GM12878 (cell line): Measurements from ENCODE around the gene DCUN1D4. TPM values are rescaled to one million over a fixed set of nuclear protein-coding genes. Genes with fewer than 3 reads are reported as not detected.

Source experiments
- ATAC-seq: fragments of 200-7000 bp; cut with Tn5 transposase; 3 replicates; pipeline ENCODE4 v1.9.1; 2020; ENCODE audit warnings: mild to moderate bottlenecking, moderate library complexity
- BruUV-seq: library from RNA; stranded (reverse); fragments of 400-500 nt; replicated peaks from 2 replicates; lab custom pipeline; 2021; lab: Mats Ljungman, UMichigan
- CTCF ChIA-PET: fragments of 300-600 bp; sonication (Branson Sonifier 250); formaldehyde crosslinking; extraction: SDS; loops from one replicate; lab custom pipeline; 2021; ENCODE audit warnings: inconsistent platforms; lab: Yijun Ruan, JAX
- POLR2A ChIA-PET: fragments of 350-600 bp; formaldehyde crosslinking; extraction: SDS; loops from one replicate; lab custom pipeline; 2021; ENCODE audit warnings: inconsistent platforms; lab: Charles Lee
- RAD21 ChIA-PET: fragments of 300-600 bp; sonication (Branson Sonifier 250); formaldehyde crosslinking; loops from one replicate; lab custom pipeline; 2023; ENCODE audit warnings: antibody characterized with exemption; ENCODE audit not compliant: unreplicated experiment; lab: Charles Lee
- SMC1A ChIA-PET: fragments of 300-600 bp; sonication (Branson Sonifier 250); formaldehyde crosslinking; loops from one replicate; lab custom pipeline; 2023; ENCODE audit not compliant: unreplicated experiment, uncharacterized antibody; lab: Charles Lee
- DNase-seq: peaks from one replicate; pipeline ENCODE4 v3.0.0-alpha.2; 2011; ENCODE audit warnings: low read depth, low spot score
- FAIRE-seq: peaks from 3 replicates; lab custom pipeline; 2011; peaks lifted over from hg19 to GRCh38; lab: Jason Lieb, UNC
- H2AFZ ChIP-seq: 2 replicates; pipeline ENCODE4 v1.6.0; 2011; ENCODE audit warnings: low read depth, low read length, control low read depth; ENCODE audit not compliant: control insufficient read depth
- H3K27ac ChIP-seq: 2 replicates; pipeline ENCODE4 v1.5.1; 2011; ENCODE audit warnings: control low read depth; ENCODE audit not compliant: control insufficient read depth, insufficient read depth
- H3K27me3 ChIP-seq, 2 experiments: replicated peaks in 1 of 2; 2 replicates each; pipeline versions ENCODE4 v1.6.0 to v1.6.1; 2011; ENCODE audit warnings: low read length in 1 of 2; ENCODE audit not compliant: control insufficient read depth in 2 of 2, insufficient read depth in 2 of 2
- H3K36me3 ChIP-seq, 2 experiments: 2 replicates each; pipeline ENCODE4 v1.5.1; 2011; ENCODE audit warnings: low read length in 1 of 2; ENCODE audit not compliant: control insufficient read depth in 2 of 2, insufficient read depth in 2 of 2
- H3K4me1 ChIP-seq: 2 replicates; pipeline ENCODE4 v1.6.1; 2011; ENCODE audit warnings: mild to moderate bottlenecking, low read length, moderate library complexity, mixed read lengths; ENCODE audit not compliant: control insufficient read depth, insufficient read depth
- H3K4me2 ChIP-seq: 2 replicates; pipeline ENCODE4 v1.6.0; 2011; ENCODE audit warnings: control low read depth; ENCODE audit not compliant: control insufficient read depth, insufficient read depth
- H3K4me3 ChIP-seq: fragments of 200-600 bp; sonication (generic); 2 replicates; pipeline ENCODE4 v1.5.1; 2016
- H3K79me2 ChIP-seq: 2 replicates; pipeline ENCODE4 v1.6.0; 2011; ENCODE audit warnings: low read length; ENCODE audit not compliant: control insufficient read depth, insufficient read depth
- H3K9ac ChIP-seq: 2 replicates; pipeline ENCODE4 v1.8.0; 2011; ENCODE audit warnings: low read length, control low read depth, mixed read lengths; ENCODE audit not compliant: control insufficient read depth, insufficient read depth
- H3K9me3 ChIP-seq: replicated peaks from 3 replicates; pipeline ENCODE4 v1.5.1; 2011; ENCODE audit warnings: mild to moderate bottlenecking, low read length; ENCODE audit not compliant: control insufficient read depth, insufficient read depth
- H4K20me1 ChIP-seq: 2 replicates; pipeline ENCODE4 v1.6.0; 2011; ENCODE audit not compliant: control insufficient read depth, insufficient read depth
- CBX5 ChIP-seq: sonication (generic); IDR thresholded peaks from 2 replicates; pipeline ENCODE4 v1.6.1; 2016; ENCODE audit warnings: low read depth, moderate library complexity, mild to moderate bottlenecking, inconsistent platforms
- CHD1 ChIP-seq: IDR thresholded peaks from 2 replicates; pipeline ENCODE4 v1.6.1; 2012; ENCODE audit warnings: low read depth, low read length, improper control_type of control experiment
- CUX1 ChIP-seq: IDR thresholded peaks from 2 replicates; pipeline ENCODE4 v1.6.1; 2012; ENCODE audit warnings: improper control_type of control experiment, low read depth, low read length; ENCODE audit not compliant: insufficient replicate concordance
- HDAC6 ChIP-seq: fragments of 200-600 bp; sonication (generic); IDR thresholded peaks from one replicate; pipeline ENCODE4 v1.8.0; 2017; ENCODE audit warnings: antibody characterized with exemption; ENCODE audit not compliant: unreplicated experiment
- IKZF2 ChIP-seq, 2 experiments: fragments of 450-650 bp; IDR thresholded peaks; 2 replicates each; pipeline ENCODE4 v1.6.1; 2017; ENCODE audit warnings: mild to moderate bottlenecking in 2 of 2, moderate library complexity in 2 of 2
- JUNB ChIP-seq: IDR thresholded peaks from 2 replicates; pipeline ENCODE4 v1.6.1; 2016; ENCODE audit warnings: antibody characterized with exemption, mild to moderate bottlenecking
- KAT2A ChIP-seq: conservative IDR thresholded peaks from 2 replicates; pipeline ENCODE4 v1.6.1; 2011; ENCODE audit warnings: low read depth, low read length; ENCODE audit not compliant: control insufficient read depth
- NFYA ChIP-seq: IDR thresholded peaks from 2 replicates; pipeline ENCODE4 v1.6.1; 2011; ENCODE audit warnings: low read depth, mild to moderate bottlenecking, low read length, improper control_type of control experiment, borderline replicate concordance
- RCOR1 ChIP-seq: conservative IDR thresholded peaks from 2 replicates; pipeline ENCODE4 v1.6.1; 2012; ENCODE audit warnings: low read depth, low read length, improper control_type of control experiment
- RELA ChIP-seq: fragments of 450-650 bp; IDR thresholded peaks from 2 replicates; pipeline ENCODE4 v1.8.0; 2014; ENCODE audit warnings: borderline replicate concordance; ENCODE audit not compliant: partially characterized antibody
- RUNX3 ChIP-seq: IDR thresholded peaks from 2 replicates; pipeline ENCODE4 v1.6.1; 2012; ENCODE audit warnings: low read length, inconsistent platforms
- SMAD5 ChIP-seq: IDR thresholded peaks from 2 replicates; pipeline ENCODE4 v1.6.1; 2016; ENCODE audit warnings: antibody characterized with exemption, low read depth
- SRF ChIP-seq, 2 experiments: IDR thresholded peaks; 2 replicates each; pipeline ENCODE4 v1.6.1; 2011; ENCODE audit warnings: low read depth in 2 of 2, low read length in 2 of 2, mild to moderate bottlenecking in 1 of 2, moderate library complexity in 1 of 2
- TAF1 ChIP-seq: IDR thresholded peaks from 2 replicates; pipeline ENCODE4 v1.6.1; 2011; ENCODE audit warnings: mild to moderate bottlenecking, low read depth, low read length, borderline replicate concordance
- WGBS: methylation state at CpG from one replicate; pipeline ENCODE4 v1.1.6; 2016; ENCODE audit warnings: low lambda C conversion rate; ENCODE audit not compliant: insufficient replicate concordance, insufficient coverage; ENCODE audit errors: missing lambda C conversion rate; 5-methylcytosine and 5-hydroxymethylcytosine counted together
- in situ Hi-C: fragments of 300-500 bp; cut with MboI; formaldehyde crosslinking; loops from 9 replicates; pipeline ENCODE4 v1.14.3; 2018; ENCODE audit warnings: mixed read lengths
- intact Hi-C: fragments of 100-400 bp; cut with micrococcal nuclease; formaldehyde crosslinking; loops from one replicate; pipeline ENCODE4 v1.14.2; 2022; ENCODE audit not compliant: unreplicated experiment
- polyA plus RNA-seq, 11 experiments: library from polyadenylated mRNA; depleted of rRNA in 4 of 11; unstranded in 6 of 11; stranded (reverse) in 5 of 11; fragments of >200 nt; fragmentation: Nextera tagmentation in 4 of 11; fragmentation: Illumina TruSeq in 1 of 11; extraction: Ambion mirVana in 4 of 11; extraction: Trizol in 1 of 11; gene quantifications; 1 replicate in 1 of 11; 2 replicates in 10 of 11; pipeline versions ENCODE4 v1.2.1 to v1.2.3, GENCODE V29; 2011 to 2016; ENCODE audit warnings: inconsistent platforms in 2 of 11, missing spikeins in 2 of 11, low read depth in 1 of 11
- total RNA-seq, 4 experiments: library from RNA; depleted of rRNA in 3 of 4; stranded (reverse); fragments of >200 nt in 3 of 4; fragmentation: Illumina TruSeq in 1 of 4; extraction: Trizol in 1 of 4; gene quantifications; 2 replicates each; pipeline versions ENCODE4 v1.2.1 to v1.2.3, GENCODE V29; 2013 to 2021

DCUN1D4 gene
- total and polyA plus RNA-seq, 10 of the 15 experiments (the other 5 are each of a cell fraction or from before 2014, with no cell fraction given): 7.1 to 62.6 (median 16.8) TPM

- FAIRE-seq: no peak
- H3K4me2 ChIP-seq: no peak overlapping the region
- intact Hi-C loops: no loop called here
- H4K20me1 ChIP-seq: no peaks in the 10 kb centered on the region
- ChIA-PET CTCF (no interaction called here), SMC1A (no interaction called here), POLR2A (no interaction called here), RAD21 (no interaction called here)
- no peak for TF ChIP-seq RCOR1
- no peak for TF ChIP-seq RUNX3
- no peak for TF ChIP-seq CBX5
- TF ChIP-seq CHD1: no peak
- TF ChIP-seq IKZF2 (IDR thresholded peaks at IDR 0.05): no peak
- TF ChIP-seq SMAD5: no peak
- TF ChIP-seq TAF1: no peak
- no peak for TF ChIP-seq RELA
- no peak for TF ChIP-seq KAT2A
- TF ChIP-seq HDAC6: no peak
- TF ChIP-seq JUNB: no peak
- no peak for TF ChIP-seq CUX1
- no peak for TF ChIP-seq SRF (IDR thresholded peaks at IDR 0.05; ENCODE audit: low read depth in 2 of 2, low read length in 2 of 2)
- TF ChIP-seq NFYA: no peak
- H3K79me2 ChIP-seq: no peaks in the 10 kb centered on the region
- H3K36me3 ChIP-seq: no peaks in the 10 kb centered on the region
- no peaks in the 10 kb centered on the region for H3K27me3 ChIP-seq
- H3K4me1 ChIP-seq: no peaks in the 10 kb centered on the region
- no peak overlapping the region for H3K27ac ChIP-seq
- in situ Hi-C loops: no loop called here
- no peak overlapping the region for H3K9ac ChIP-seq
- no peaks in the 10 kb centered on the region; the same call in 2 of the 3 replicates for H3K9me3 ChIP-seq
- no peak for ATAC-seq
- H3K4me3 ChIP-seq: no peak overlapping the region
- 23% methylated on average over 2 of the region's 2 CpGs for WGBS
- H2AFZ ChIP-seq: no peak overlapping the region
- no TSS peak for BruUV-seq
- no peak for DNase-seq
Observed at GRCh38 chr4:51942833-51943215, 99.9 kb downstream of the DCUN1D4 start.
